Vagina (tissue), 2 donors: ENCODE data around the gene STK38L.

Experiments used
- CTCF ChIP-seq, 3 experiments: fragments of 450-650 bp in 2 of 3; fragments of 200-600 bp in 1 of 3; sonication (generic) in 1 of 3; IDR thresholded peaks; one replicate each; pipeline ENCODE4 v1.5.1; 2017 to 2019; ENCODE audit warnings: antibody characterized with exemption in 3 of 3, mild to moderate bottlenecking in 2 of 3, moderate library complexity in 2 of 3
- POLR2A ChIP-seq, 2 donors: fragments of 450-650 bp; IDR thresholded peaks; one replicate each; pipeline ENCODE4 v1.6.1; 2017; ENCODE audit warnings: antibody characterized with exemption in 2 of 2, mild to moderate bottlenecking in 2 of 2, moderate library complexity in 2 of 2
- POLR2AphosphoS5 ChIP-seq, 2 donors: sonication (generic); formaldehyde crosslinking; IDR thresholded peaks; one replicate each; pipeline ENCODE4 v1.9.0; 2017; ENCODE audit warnings: antibody characterized with exemption in 2 of 2, mild to moderate bottlenecking in 2 of 2, low read depth in 1 of 2; ENCODE audit not compliant: insufficient read depth in 1 of 2

DNA sequence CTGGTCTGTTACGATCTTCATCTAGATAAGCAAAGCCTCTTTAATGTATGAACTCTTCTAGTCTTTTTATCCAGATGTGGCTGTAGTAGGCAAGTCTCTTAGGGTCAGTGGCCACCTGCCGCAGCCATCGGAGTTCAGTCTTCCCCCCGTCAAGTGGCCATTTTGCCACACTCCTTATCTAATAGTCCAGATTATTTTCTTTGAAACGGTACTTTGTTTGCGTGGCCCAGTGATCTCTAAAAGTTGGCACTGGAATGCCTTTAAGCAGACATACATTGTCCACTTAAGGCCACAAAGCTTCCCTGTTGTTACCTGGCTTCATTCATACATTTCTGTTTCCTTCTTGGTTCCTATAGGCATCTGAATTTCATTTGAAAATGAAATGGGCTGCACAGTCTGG, 52.6 kb downstream of the STK38L start:
- TF ChIP-seq CTCF (IDR thresholded peaks at IDR 0.05) (no peak), POLR2AphosphoS5 (IDR thresholded peaks at IDR 0.05; ENCODE audit: insufficient read depth in 1 of 2, low read depth in 1 of 2) (no peak), POLR2A (IDR thresholded peaks at IDR 0.05) (no peak)
